A673 (cell line): Measurements from ENCODE around the gene APOC3. TPM values are rescaled to one million over a fixed set of nuclear protein-coding genes. Genes with fewer than 3 reads are reported as not detected.
"Not testable (repeated sequence)": the region's sequence is repeated elsewhere in the genome, so short reads cannot be mapped to it uniquely, and the experiment has no call there.

Experiments
- BruUV-seq: library from RNA; stranded (reverse); fragments of 400-500 nt; replicated peaks from 2 replicates; lab custom pipeline; 2021; lab: Mats Ljungman, UMichigan
- CTCF ChIA-PET: fragments of 300-600 bp; sonication (Branson Sonifier 250); formaldehyde crosslinking; loops from one replicate; lab custom pipeline; 2022; ENCODE audit warnings: antibody characterized with exemption; lab: Charles Lee
- POLR2A ChIA-PET: fragments of 300-600 bp; sonication (Branson Sonifier 250); formaldehyde crosslinking; loops from one replicate; lab custom pipeline; 2022; ENCODE audit warnings: antibody characterized with exemption; ENCODE audit not compliant: low non-redundant PET; lab: Charles Lee
- DNase-seq: peaks from one replicate; pipeline ENCODE4 v3.0.0-alpha.2; 2015; ENCODE audit warnings: low spot score
- H3K27ac ChIP-seq: fragments of 200-600 bp; sonication (generic); 2 replicates; pipeline ENCODE4 v1.5.1; 2016; ENCODE audit warnings: mixed run types, low read depth, mild to moderate bottlenecking, mixed read lengths, antibody characterized with exemption, low read length; ENCODE audit not compliant: poor library complexity, severe bottlenecking
- H3K27me3 ChIP-seq: fragments of 200-600 bp; sonication (generic); replicated peaks from 2 replicates; pipeline ENCODE4 v1.6.1; 2017; ENCODE audit warnings: mixed run types, low read depth, mild to moderate bottlenecking, mixed read lengths, antibody characterized with exemption, low read length; ENCODE audit not compliant: insufficient read depth, poor library complexity
- H3K36me3 ChIP-seq: fragments of 200-600 bp; sonication (generic); 2 replicates; pipeline ENCODE4 v1.6.1; 2016; ENCODE audit warnings: mixed run types, mild to moderate bottlenecking, mixed read lengths, antibody characterized with exemption, low read length; ENCODE audit not compliant: insufficient read depth, poor library complexity, severe bottlenecking
- H3K4me1 ChIP-seq: fragments of 200-600 bp; sonication (generic); 2 replicates; pipeline ENCODE4 v1.6.1; 2017; ENCODE audit warnings: mixed run types, mild to moderate bottlenecking, mixed read lengths, antibody characterized with exemption, low read length; ENCODE audit not compliant: insufficient read depth, poor library complexity, severe bottlenecking
- H3K4me3 ChIP-seq: fragments of 200-600 bp; sonication (generic); 2 replicates; pipeline ENCODE4 v1.5.1; 2016; ENCODE audit warnings: low read depth, mixed run types, mild to moderate bottlenecking, mixed read lengths, low read length; ENCODE audit not compliant: poor library complexity, severe bottlenecking
- H3K9me3 ChIP-seq: fragments of 200-600 bp; sonication (generic); 2 replicates; pipeline ENCODE4 v1.6.1; 2016; ENCODE audit warnings: mixed run types, low read depth, mild to moderate bottlenecking, mixed read lengths, antibody characterized with exemption, low read length; ENCODE audit not compliant: poor library complexity, severe bottlenecking
- CTCF ChIP-seq: fragments of 300-800, 200-600 bp; sonication (generic); conservative IDR thresholded peaks from 2 replicates; pipeline ENCODE4 v1.5.1; 2017; ENCODE audit warnings: low read depth, mild to moderate bottlenecking, antibody characterized with exemption, low read length, moderate library complexity, mixed read lengths
- EZH2 ChIP-seq: fragments of 200-600 bp; sonication (generic); IDR thresholded peaks from 2 replicates; pipeline ENCODE4 v1.6.1; 2017; ENCODE audit warnings: borderline replicate concordance, low read depth, mild to moderate bottlenecking, mixed read lengths, antibody characterized with exemption, low read length; ENCODE audit not compliant: poor library complexity, severe bottlenecking
- intact Hi-C: fragments of 100-400 bp; cut with micrococcal nuclease; formaldehyde crosslinking; loops from one replicate; pipeline ENCODE4 v1.10.0; 2022; ENCODE audit not compliant: unreplicated experiment
- total RNA-seq: library from RNA; stranded (reverse); gene quantifications from 2 replicates; pipeline ENCODE4 v1.2.3, GENCODE V29; 2021

Gene APOC3
- total RNA-seq, 1 experiment from 2014 or later: not detected

DNA sequence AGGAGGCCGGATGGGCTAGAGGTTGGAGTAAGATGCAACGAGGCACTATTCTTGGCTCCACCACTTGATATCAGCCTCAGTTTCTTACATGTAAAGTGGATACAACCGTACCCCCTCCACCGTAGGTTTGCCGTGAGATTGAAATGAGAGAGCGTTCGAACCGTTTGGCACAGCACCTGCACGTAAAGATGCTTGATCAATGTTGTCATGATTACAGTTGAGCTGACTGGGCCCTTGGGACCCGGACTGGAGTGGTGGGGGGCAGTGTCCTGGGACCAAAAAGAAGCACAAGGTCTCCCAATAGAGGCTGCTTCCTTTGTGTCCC is 3.7 kb downstream of the APOC3 start:
- H3K27ac ChIP-seq: no peak overlapping the region
- BruUV-seq: no TSS peak
- no peak for TF ChIP-seq CTCF
- TF ChIP-seq EZH2: no peak
- ChIA-PET CTCF (no interaction called here), POLR2A (no interaction called here)
- peaks cover 12% of the 10 kb centered on the region for H3K4me1 ChIP-seq
- no peaks in the 10 kb centered on the region for H3K9me3 ChIP-seq
- no peak for DNase-seq
- no peaks in the 10 kb centered on the region for H3K36me3 ChIP-seq
- no peaks in the 10 kb centered on the region for H3K27me3 ChIP-seq
- no peak overlapping the region for H3K4me3 ChIP-seq
- intact Hi-C loops: no loop called here

- BruUV-seq: no TSS peak
- Histone ChIP-seq H3K9me3 (no peaks in the 10 kb centered on the region), H3K27me3 (no peaks in the 10 kb centered on the region), H3K4me1 (peaks cover 12% of the 10 kb centered on the region), H3K4me3 (no peak overlapping the region), H3K36me3 (no peaks in the 10 kb centered on the region), H3K27ac (no peak overlapping the region)
- DNase-seq: no peak
- CTCF ChIA-PET: interaction anchor here (0.6 kb wide), 1 partner anchor 9 kb away, joined by 4 read pairs; no protein-coding TSS in a partner anchor
- POLR2A ChIA-PET: interaction anchor here (0.6 kb wide), 1 partner anchor 35 kb away, joined by 3 read pairs; no protein-coding TSS in a partner anchor
- TF ChIP-seq CTCF (no peak), EZH2 (no peak)
- intact Hi-C loops: no loop called here
Measured at GRCh38 chr11:116833816-116834534, 4.3 kb downstream of the APOC3 start.

GRCh38 chr11:116834535-116835041 is 4.9 kb downstream of the APOC3 start:
- DNase-seq, intact Hi-C loops, H3K9me3 ChIP-seq, H3K27me3 ChIP-seq, BruUV-seq, H3K4me1 ChIP-seq, H3K36me3 ChIP-seq, H3K27ac ChIP-seq, H3K4me3 ChIP-seq: not testable (repeated sequence)
- CTCF ChIA-PET: interaction anchor here (0.6 kb wide), 1 partner anchor 10 kb away, joined by 4 read pairs; no protein-coding TSS in a partner anchor
- POLR2A ChIA-PET: interaction anchor here (0.6 kb wide), 1 partner anchor 36 kb away, joined by 3 read pairs; no protein-coding TSS in a partner anchor
